HCT116 (cell line): ENCODE results near the gene ITPKB.

ENCODE experiments used
- CTCF ChIP-seq, 3 experiments: fragments of 200-600 bp in 1 of 3; sonication (generic) in 1 of 3; IDR thresholded peaks in 2 of 3; conservative IDR thresholded peaks in 1 of 3; 2 replicates each; pipeline ENCODE4 v1.5.1; 2012 to 2017; ENCODE audit warnings: low read depth in 2 of 3, low read length in 2 of 3, antibody characterized with exemption in 1 of 3, borderline replicate concordance in 1 of 3, control low read depth in 1 of 3, mild to moderate bottlenecking in 1 of 3, mixed read lengths in 1 of 3, mixed run types in 1 of 3, moderate library complexity in 1 of 3; ENCODE audit not compliant: insufficient read depth in 1 of 3
- ELF1 ChIP-seq: IDR thresholded peaks from 2 replicates; pipeline ENCODE4 v1.6.1; 2012; ENCODE audit warnings: low read depth, borderline replicate concordance
- EZH2 ChIP-seq: fragments of 200-600 bp; sonication (generic); IDR thresholded peaks from 2 replicates; pipeline ENCODE4 v1.6.1; 2017; ENCODE audit warnings: antibody characterized with exemption, mixed run types
- EZH2phosphoT487 ChIP-seq: fragments of 200-600 bp; IDR thresholded peaks from 2 replicates; pipeline ENCODE4 v1.6.1; 2018; ENCODE audit warnings: antibody characterized with exemption, borderline replicate concordance
- JUND ChIP-seq: IDR thresholded peaks from 2 replicates; pipeline ENCODE4 v1.6.1; 2012
- POLR2A ChIP-seq: IDR thresholded peaks from 2 replicates; pipeline ENCODE4 v1.7.0; 2011; ENCODE audit warnings: borderline replicate concordance; ENCODE audit not compliant: insufficient read depth, insufficient read length; ENCODE audit errors: extremely low read depth
- POLR2AphosphoS5 ChIP-seq: IDR thresholded peaks from 2 replicates; pipeline ENCODE4 v1.6.1; 2011; ENCODE audit warnings: mild to moderate bottlenecking, low read depth, low read length, moderate library complexity
- RAD21 ChIP-seq: IDR thresholded peaks from 2 replicates; pipeline ENCODE4 v1.6.1; 2012; ENCODE audit warnings: low read depth, mild to moderate bottlenecking
- SP1 ChIP-seq: IDR thresholded peaks from 2 replicates; pipeline ENCODE4 v1.6.1; 2012; ENCODE audit warnings: low read depth
- ZFX ChIP-seq: fragments of 450-650 bp; IDR thresholded peaks from 2 replicates; pipeline ENCODE4 v1.6.1; 2017
- TF ChIP-seq, protein P1 (sequence below): IDR thresholded peaks from 2 replicates; pipeline ENCODE4 v1.6.1; 2012

GRCh38 chr1:226616636-226617035, 122.4 kb downstream of the ITPKB start:
- no peak for TF ChIP-seq POLR2A
- no peak for TF ChIP-seq RAD21
- no peak for TF ChIP-seq SP1
- TF ChIP-seq EZH2, result no peak
- no peak for TF ChIP-seq CTCF (IDR thresholded peaks at IDR 0.05 in 2 of 3, conservative IDR thresholded peaks at IDR 0.05 in 1 of 3; ENCODE audit: borderline replicate concordance in 1 of 3, insufficient read depth in 1 of 3, low read depth in 2 of 3, low read length in 2 of 3)
- no peak for TF ChIP-seq POLR2AphosphoS5
- no peak for TF ChIP-seq ELF1
- no peak for TF ChIP-seq ZFX
- TF ChIP-seq EZH2phosphoT487, result no peak
- TF ChIP-seq JUND, result no peak
- TF ChIP-seq, protein P1, sequence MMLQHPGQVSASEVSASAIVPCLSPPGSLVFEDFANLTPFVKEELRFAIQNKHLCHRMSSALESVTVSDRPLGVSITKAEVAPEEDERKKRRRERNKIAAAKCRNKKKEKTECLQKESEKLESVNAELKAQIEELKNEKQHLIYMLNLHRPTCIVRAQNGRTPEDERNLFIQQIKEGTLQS, result no peak
